ENCODE data around the gene RBM38.

DNA sequence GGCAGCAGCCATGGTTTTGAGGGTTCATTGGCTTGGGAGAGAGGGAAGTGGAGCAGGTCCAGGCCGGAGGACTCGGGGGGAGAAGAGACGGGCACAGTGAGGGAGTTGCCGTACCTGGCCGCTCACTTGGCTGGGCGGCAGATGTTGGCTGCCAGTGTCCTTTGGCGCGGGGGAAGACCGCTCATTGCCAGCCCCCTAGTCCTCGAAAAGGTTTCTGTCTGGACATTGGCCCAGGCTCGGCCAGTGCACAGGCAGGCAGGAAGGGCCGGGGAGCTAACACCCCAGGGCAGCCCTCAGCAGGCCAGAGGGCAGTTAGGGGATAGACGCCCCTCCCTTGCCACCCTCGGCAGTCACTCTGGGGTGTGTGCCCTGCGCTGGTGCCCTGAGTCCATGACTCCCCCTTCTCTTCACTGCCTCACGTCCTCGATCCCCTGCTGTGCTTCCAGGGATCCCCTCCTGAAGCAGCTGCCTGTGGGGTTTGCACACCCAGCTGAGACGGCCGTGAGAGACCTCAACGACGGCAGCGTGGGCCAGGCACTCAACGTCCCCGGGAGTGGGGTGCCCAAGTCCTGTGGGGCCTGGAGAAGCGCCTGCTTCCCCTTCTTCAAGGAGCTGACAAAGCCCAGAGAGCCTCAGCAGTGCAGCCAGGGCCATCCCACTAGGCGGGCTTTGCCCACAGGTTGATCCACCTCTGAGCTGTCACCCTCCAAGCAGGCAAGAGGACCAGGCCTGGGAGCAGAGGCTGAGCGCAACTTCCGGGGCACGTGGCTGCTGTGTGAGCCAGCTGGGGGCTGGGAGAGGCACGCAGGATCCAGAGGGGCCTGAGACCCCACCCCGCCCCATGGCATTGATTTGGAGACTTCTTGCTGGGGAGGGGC lies 20.4 kb downstream of the RBM38 start:
- no peak for TF ChIP-seq EZH2phosphoT487 (IDR thresholded peaks at IDR 0.05; ENCODE audit: borderline replicate concordance, low read length)
- TF ChIP-seq, protein P1, sequence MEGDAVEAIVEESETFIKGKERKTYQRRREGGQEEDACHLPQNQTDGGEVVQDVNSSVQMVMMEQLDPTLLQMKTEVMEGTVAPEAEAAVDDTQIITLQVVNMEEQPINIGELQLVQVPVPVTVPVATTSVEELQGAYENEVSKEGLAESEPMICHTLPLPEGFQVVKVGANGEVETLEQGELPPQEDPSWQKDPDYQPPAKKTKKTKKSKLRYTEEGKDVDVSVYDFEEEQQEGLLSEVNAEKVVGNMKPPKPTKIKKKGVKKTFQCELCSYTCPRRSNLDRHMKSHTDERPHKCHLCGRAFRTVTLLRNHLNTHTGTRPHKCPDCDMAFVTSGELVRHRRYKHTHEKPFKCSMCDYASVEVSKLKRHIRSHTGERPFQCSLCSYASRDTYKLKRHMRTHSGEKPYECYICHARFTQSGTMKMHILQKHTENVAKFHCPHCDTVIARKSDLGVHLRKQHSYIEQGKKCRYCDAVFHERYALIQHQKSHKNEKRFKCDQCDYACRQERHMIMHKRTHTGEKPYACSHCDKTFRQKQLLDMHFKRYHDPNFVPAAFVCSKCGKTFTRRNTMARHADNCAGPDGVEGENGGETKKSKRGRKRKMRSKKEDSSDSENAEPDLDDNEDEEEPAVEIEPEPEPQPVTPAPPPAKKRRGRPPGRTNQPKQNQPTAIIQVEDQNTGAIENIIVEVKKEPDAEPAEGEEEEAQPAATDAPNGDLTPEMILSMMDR (conservative IDR thresholded peaks at IDR 0.05; ENCODE audit: low read depth, low read length) = no peak
- no peak for TF ChIP-seq EZH2 (IDR thresholded peaks at IDR 0.05; ENCODE audit: low read length, unreplicated experiment)

All from PC-3 (cell line).